Mucosa of stomach (tissue), 1 donor: Measurements from ENCODE around the gene SLC8A1.

ENCODE experiments used
- H3K27me3 ChIP-seq: one replicate; pipeline ENCODE4 v1.7.0; 2013; ENCODE audit warnings: mild to moderate bottlenecking, low read length; ENCODE audit not compliant: control insufficient read depth, insufficient read depth
- H3K36me3 ChIP-seq: one replicate; pipeline ENCODE4 v1.7.0; 2013; ENCODE audit warnings: low read length; ENCODE audit not compliant: control insufficient read depth, insufficient read depth
- H3K4me1 ChIP-seq: one replicate; pipeline ENCODE4 v1.7.0; 2013; ENCODE audit warnings: mild to moderate bottlenecking, low read length; ENCODE audit not compliant: control insufficient read depth, insufficient read depth
- H3K4me3 ChIP-seq: one replicate; pipeline ENCODE4 v1.7.0; 2013; ENCODE audit warnings: low read length
- H3K9ac ChIP-seq: one replicate; pipeline ENCODE4 v1.7.0; 2013; ENCODE audit warnings: mild to moderate bottlenecking, low read length, moderate library complexity
- H3K9me3 ChIP-seq: one replicate; pipeline ENCODE4 v1.7.0; 2013; ENCODE audit warnings: mild to moderate bottlenecking, low read length, moderate library complexity; ENCODE audit not compliant: control insufficient read depth
- donor health status: Pancreatic carcinoma.

The SLC8A1 gene

GRCh38 chr2:40284797-40285196, 167.1 kb downstream of the SLC8A1 start:
- H3K4me1 ChIP-seq = peaks cover 4% of the 10 kb centered on the region
- no peaks in the 10 kb centered on the region for H3K9me3 ChIP-seq
- H3K9ac ChIP-seq = no peak overlapping the region
- no peak overlapping the region for H3K4me3 ChIP-seq
- H3K36me3 ChIP-seq = no peaks in the 10 kb centered on the region
- H3K27me3 ChIP-seq = no peaks in the 10 kb centered on the region

- Histone ChIP-seq H3K9ac (no peak overlapping the region), H3K4me1 (peaks cover 4% of the 10 kb centered on the region), H3K4me3 (no peak overlapping the region)
Observed at GRCh38 chr2:40283111-40283909, 168.6 kb downstream of the SLC8A1 start.

GRCh38 chr2:40282428-40282827, 169.5 kb downstream of the SLC8A1 start:
- Histone ChIP-seq H3K9ac (no peak overlapping the region), H3K27me3 (no peaks in the 10 kb centered on the region), H3K4me1 (peaks cover 4% of the 10 kb centered on the region), H3K4me3 (no peak overlapping the region), H3K9me3 (no peaks in the 10 kb centered on the region), H3K36me3 (no peaks in the 10 kb centered on the region)

More at GRCh38 chr2:40283111-40283909, 168.6 kb downstream of the SLC8A1 start:
- Histone ChIP-seq H3K9me3 (no peaks in the 10 kb centered on the region), H3K27me3 (no peaks in the 10 kb centered on the region), H3K36me3 (no peaks in the 10 kb centered on the region)

- H3K36me3 ChIP-seq = no peaks in the 10 kb centered on the region
- H3K9ac ChIP-seq = no peak overlapping the region
- peaks cover 4% of the 10 kb centered on the region for H3K4me1 ChIP-seq
- H3K9me3 ChIP-seq = no peaks in the 10 kb centered on the region
- H3K4me3 ChIP-seq = no peak overlapping the region
- no peaks in the 10 kb centered on the region for H3K27me3 ChIP-seq
Observed at GRCh38 chr2:40281021-40281940, 170.6 kb downstream of the SLC8A1 start.

- Histone ChIP-seq H3K4me3 (no peak overlapping the region), H3K27me3 (no peaks in the 10 kb centered on the region), H3K9me3 (no peaks in the 10 kb centered on the region), H3K4me1 (peaks cover 4% of the 10 kb centered on the region), H3K9ac (no peak overlapping the region), H3K36me3 (no peaks in the 10 kb centered on the region)
Observed at GRCh38 chr2:40279482-40279881, 172.4 kb downstream of the SLC8A1 start.

- no peak overlapping the region for H3K4me3 ChIP-seq
- no peaks in the 10 kb centered on the region for H3K27me3 ChIP-seq
- H3K4me1 ChIP-seq = peaks cover 4% of the 10 kb centered on the region
- H3K9me3 ChIP-seq = no peaks in the 10 kb centered on the region
- no peaks in the 10 kb centered on the region for H3K36me3 ChIP-seq
- H3K9ac ChIP-seq = no peak overlapping the region
Observed at GRCh38 chr2:40279001-40279400, 172.9 kb downstream of the SLC8A1 start.

- Histone ChIP-seq H3K9ac (no peak overlapping the region), H3K27me3 (no peaks in the 10 kb centered on the region), H3K4me3 (no peak overlapping the region), H3K36me3 (no peaks in the 10 kb centered on the region), H3K4me1 (peaks cover 3% of the 10 kb centered on the region), H3K9me3 (no peaks in the 10 kb centered on the region)
Observed at GRCh38 chr2:40276076-40276475, 175.8 kb downstream of the SLC8A1 start.

- Histone ChIP-seq H3K27me3 (no peaks in the 10 kb centered on the region), H3K4me3 (no peak overlapping the region), H3K9me3 (no peaks in the 10 kb centered on the region), H3K4me1 (no peaks in the 10 kb centered on the region), H3K9ac (no peak overlapping the region), H3K36me3 (no peaks in the 10 kb centered on the region)
Observed at GRCh38 chr2:40274270-40274669, 177.6 kb downstream of the SLC8A1 start.

- H3K36me3 ChIP-seq = no peaks in the 10 kb centered on the region
- no peak overlapping the region for H3K9ac ChIP-seq
- no peaks in the 10 kb centered on the region for H3K4me1 ChIP-seq
- no peaks in the 10 kb centered on the region for H3K9me3 ChIP-seq
- H3K4me3 ChIP-seq = no peak overlapping the region
- H3K27me3 ChIP-seq = no peaks in the 10 kb centered on the region
Observed at GRCh38 chr2:40273734-40274182, 178.1 kb downstream of the SLC8A1 start.

- Histone ChIP-seq H3K9ac (no peak overlapping the region), H3K9me3 (no peaks in the 10 kb centered on the region), H3K4me1 (no peaks in the 10 kb centered on the region), H3K36me3 (no peaks in the 10 kb centered on the region), H3K4me3 (no peak overlapping the region), H3K27me3 (no peaks in the 10 kb centered on the region)
Observed at GRCh38 chr2:40271094-40271493, 180.8 kb downstream of the SLC8A1 start.

GRCh38 chr2:40270372-40270771, 181.5 kb downstream of the SLC8A1 start:
- Histone ChIP-seq H3K9me3 (no peaks in the 10 kb centered on the region), H3K4me3 (no peak overlapping the region), H3K27me3 (no peaks in the 10 kb centered on the region), H3K36me3 (no peaks in the 10 kb centered on the region), H3K4me1 (no peaks in the 10 kb centered on the region), H3K9ac (no peak overlapping the region)

- no peaks in the 10 kb centered on the region for H3K9me3 ChIP-seq
- H3K36me3 ChIP-seq = no peaks in the 10 kb centered on the region
Observed at GRCh38 chr2:40268566-40268965, 183.3 kb downstream of the SLC8A1 start.

More at GRCh38 chr2:40268566-40268965, 183.3 kb downstream of the SLC8A1 start:
- Histone ChIP-seq H3K9ac (no peak overlapping the region), H3K4me1 (no peaks in the 10 kb centered on the region), H3K27me3 (no peaks in the 10 kb centered on the region), H3K4me3 (no peak overlapping the region)
